ENCODE results near the gene DSCAML1. TPM values are rescaled to one million over a fixed set of nuclear protein-coding genes. Genes with fewer than 3 reads are reported as not detected.

Gene DSCAML1
- total and polyA plus RNA-seq, 3 donors from 2014 or later, result 1.6 to 6.1 (median 3.0) TPM

DNA sequence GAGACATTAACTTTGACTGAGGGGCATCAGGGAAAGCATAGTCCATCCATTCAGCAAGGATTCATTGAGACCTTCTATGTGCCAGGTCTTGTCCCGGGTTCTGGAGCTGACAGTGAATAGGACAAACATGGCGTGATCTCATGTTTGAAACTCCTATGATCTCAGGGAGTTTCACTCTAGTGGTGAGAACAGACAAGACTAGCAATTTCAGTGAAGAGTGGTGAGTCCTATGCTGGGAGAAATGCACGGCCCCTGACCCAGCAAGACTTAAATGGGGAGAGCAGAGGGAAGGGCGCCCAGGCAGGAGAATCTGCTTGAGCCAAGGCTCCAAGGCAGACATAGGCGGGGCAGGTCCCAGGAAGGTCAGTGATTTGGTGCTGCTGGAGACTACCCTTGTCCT is 313.6 kb downstream of the DSCAML1 start:
- DNase-seq, result no peak
- Histone ChIP-seq H3K27ac (no peak overlapping the region), H3K4me3 (no peak overlapping the region), H3K36me3 (ENCODE audit: low read depth, missing control alignments) (no peaks in the 10 kb centered on the region), H3K27me3 (no peaks in the 10 kb centered on the region), H3K9me3 (no peaks in the 10 kb centered on the region), H3K4me1 (no peaks in the 10 kb centered on the region)
- intact Hi-C loops (cut with DNase I; ENCODE audit: low total_unique reads), result no loop called here
- 92% methylated on average over 5 of the region's 5 CpGs for WGBS, 2 donors
- TF ChIP-seq, protein P1, sequence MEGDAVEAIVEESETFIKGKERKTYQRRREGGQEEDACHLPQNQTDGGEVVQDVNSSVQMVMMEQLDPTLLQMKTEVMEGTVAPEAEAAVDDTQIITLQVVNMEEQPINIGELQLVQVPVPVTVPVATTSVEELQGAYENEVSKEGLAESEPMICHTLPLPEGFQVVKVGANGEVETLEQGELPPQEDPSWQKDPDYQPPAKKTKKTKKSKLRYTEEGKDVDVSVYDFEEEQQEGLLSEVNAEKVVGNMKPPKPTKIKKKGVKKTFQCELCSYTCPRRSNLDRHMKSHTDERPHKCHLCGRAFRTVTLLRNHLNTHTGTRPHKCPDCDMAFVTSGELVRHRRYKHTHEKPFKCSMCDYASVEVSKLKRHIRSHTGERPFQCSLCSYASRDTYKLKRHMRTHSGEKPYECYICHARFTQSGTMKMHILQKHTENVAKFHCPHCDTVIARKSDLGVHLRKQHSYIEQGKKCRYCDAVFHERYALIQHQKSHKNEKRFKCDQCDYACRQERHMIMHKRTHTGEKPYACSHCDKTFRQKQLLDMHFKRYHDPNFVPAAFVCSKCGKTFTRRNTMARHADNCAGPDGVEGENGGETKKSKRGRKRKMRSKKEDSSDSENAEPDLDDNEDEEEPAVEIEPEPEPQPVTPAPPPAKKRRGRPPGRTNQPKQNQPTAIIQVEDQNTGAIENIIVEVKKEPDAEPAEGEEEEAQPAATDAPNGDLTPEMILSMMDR (IDR thresholded peaks at IDR 0.05), result no peak
- no peak for TF ChIP-seq POLR2A (IDR thresholded peaks at IDR 0.05)

DNA sequence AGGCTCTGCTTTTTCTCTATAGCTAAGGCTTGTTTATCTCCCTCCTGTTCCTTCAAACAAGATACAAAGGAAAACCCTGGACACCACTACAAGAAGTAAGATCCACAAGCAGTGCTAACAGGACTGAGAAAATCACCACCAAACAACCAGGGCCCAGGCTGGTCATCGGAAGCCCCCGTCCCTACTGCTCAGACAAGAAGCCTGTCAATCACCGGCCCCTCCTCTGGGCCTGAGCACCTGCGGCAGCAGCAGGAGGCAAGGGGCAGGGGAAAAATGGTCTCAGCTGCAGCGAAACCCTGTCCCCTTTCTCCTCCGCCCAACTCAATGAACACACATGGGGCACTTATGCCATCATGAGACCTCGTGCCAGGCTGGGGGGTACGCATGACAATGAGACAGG is 314.1 kb downstream of the DSCAML1 start:
- intact Hi-C loops (cut with DNase I; ENCODE audit: low total_unique reads), result no loop called here
- no peak for DNase-seq
- 78 to 85% methylated on average over 5 to 8 of the region's 8 CpGs for WGBS, 2 donors
- H3K4me3 ChIP-seq, result no peak overlapping the region
- H3K27me3 ChIP-seq, result no peaks in the 10 kb centered on the region
- H3K27ac ChIP-seq, result no peak overlapping the region
- H3K9me3 ChIP-seq, result no peaks in the 10 kb centered on the region
- no peaks in the 10 kb centered on the region for H3K36me3 ChIP-seq (ENCODE audit: low read depth, missing control alignments)
- TF ChIP-seq, protein P1 (IDR thresholded peaks at IDR 0.05), result no peak
- TF ChIP-seq POLR2A (IDR thresholded peaks at IDR 0.05), result no peak
- H3K4me1 ChIP-seq, result no peaks in the 10 kb centered on the region

DNA sequence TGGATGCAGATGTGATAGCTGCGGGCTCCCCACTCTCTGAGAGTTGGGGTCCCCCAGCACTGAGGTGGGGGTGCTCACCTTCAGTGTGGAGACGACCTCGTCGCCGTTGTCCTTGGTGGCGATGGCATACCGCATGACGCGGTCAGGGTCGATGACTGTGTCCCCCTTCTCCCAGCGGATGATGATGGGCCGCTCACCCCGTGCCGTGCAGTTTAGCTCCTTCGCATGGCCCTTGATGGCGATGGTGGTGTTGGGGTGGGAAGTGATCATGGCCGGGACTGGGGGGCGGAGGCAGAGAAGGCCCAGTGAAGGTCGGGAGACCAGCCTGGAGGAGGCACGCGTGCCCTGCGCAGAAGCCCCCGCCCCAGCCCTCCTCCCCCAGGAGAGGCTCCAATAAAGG is 315.1 kb downstream of the DSCAML1 start:
- TF ChIP-seq POLR2A (IDR thresholded peaks at IDR 0.05), result no peak
- TF ChIP-seq, protein P1 (IDR thresholded peaks at IDR 0.05), result no peak
- intact Hi-C loops (cut with DNase I; ENCODE audit: low total_unique reads), result no loop called here

DNA sequence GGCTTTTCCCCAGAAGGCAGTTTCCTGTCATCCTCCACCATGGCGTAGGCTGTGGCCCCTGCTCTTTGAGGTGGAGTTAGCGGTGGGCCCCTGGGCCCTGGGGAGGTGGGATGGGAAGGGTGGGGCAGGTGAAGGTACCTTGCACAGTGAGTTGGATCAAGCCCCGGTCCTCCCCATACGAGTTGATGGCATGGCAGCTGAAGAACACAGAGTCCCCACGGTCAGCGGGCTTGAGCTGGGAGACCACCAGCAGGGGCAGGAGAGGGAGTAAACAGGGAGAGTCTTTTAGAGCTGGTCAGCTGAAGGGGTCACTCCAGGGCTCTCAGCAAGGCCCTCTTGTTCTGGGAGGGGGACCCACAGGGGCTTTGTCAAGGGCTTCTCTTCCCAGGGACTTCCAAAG is 316.0 kb downstream of the DSCAML1 start:
- H3K4me1 ChIP-seq, result no peaks in the 10 kb centered on the region
- H3K9me3 ChIP-seq, result no peaks in the 10 kb centered on the region
- WGBS, 2 donors, result 92 to 95% methylated on average over 5 to 6 of the region's 6 CpGs
- DNase-seq, result no peak
- intact Hi-C loops (cut with DNase I; ENCODE audit: low total_unique reads), result no loop called here
- no peak for TF ChIP-seq POLR2A (IDR thresholded peaks at IDR 0.05)
- TF ChIP-seq, protein P1 (IDR thresholded peaks at IDR 0.05), result no peak
- no peaks in the 10 kb centered on the region for H3K27me3 ChIP-seq
- H3K27ac ChIP-seq, result no peak overlapping the region
- no peaks in the 10 kb centered on the region for H3K36me3 ChIP-seq (ENCODE audit: low read depth, missing control alignments)
- no peak overlapping the region for H3K4me3 ChIP-seq

More for the DNA sequence above, 315.1 kb downstream of the DSCAML1 start:
- H3K27me3 ChIP-seq, result no peaks in the 10 kb centered on the region
- no peaks in the 10 kb centered on the region for H3K4me1 ChIP-seq
- DNase-seq, result no peak
- no peak overlapping the region for H3K27ac ChIP-seq
- no peaks in the 10 kb centered on the region for H3K9me3 ChIP-seq
- no peak overlapping the region for H3K4me3 ChIP-seq
- WGBS, 2 donors, result 95% methylated on average over 22 to 23 of the region's 23 CpGs
- no peaks in the 10 kb centered on the region for H3K36me3 ChIP-seq (ENCODE audit: low read depth, missing control alignments)

DNA sequence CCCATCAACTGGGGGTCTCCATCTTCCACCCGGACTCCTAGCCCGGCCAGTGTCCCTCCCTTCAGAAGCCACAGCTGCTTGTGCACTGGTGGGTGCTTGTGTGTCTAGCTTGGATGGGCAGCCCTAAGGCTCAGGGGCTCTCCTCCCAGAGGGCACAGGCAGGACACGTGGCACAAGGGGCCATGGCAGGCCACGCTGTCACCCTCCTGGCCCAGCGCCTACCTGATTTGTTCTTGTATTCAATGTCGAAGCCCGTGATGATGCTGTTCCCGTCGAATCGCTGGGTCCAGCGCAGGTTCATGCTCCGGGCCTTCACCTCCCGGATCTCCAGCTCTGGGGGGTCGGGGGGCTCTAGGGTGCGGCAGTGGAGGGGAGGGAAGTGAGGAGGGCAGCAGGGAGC is 316.8 kb downstream of the DSCAML1 start:
- 95 to 98% methylated on average over 8 to 15 of the region's 15 CpGs for WGBS, 2 donors
- intact Hi-C loops (cut with DNase I; ENCODE audit: low total_unique reads), result no loop called here

More for the DNA sequence above, 316.8 kb downstream of the DSCAML1 start:
- H3K9me3 ChIP-seq, result no peaks in the 10 kb centered on the region
- no peak overlapping the region for H3K4me3 ChIP-seq
- no peaks in the 10 kb centered on the region for H3K36me3 ChIP-seq (ENCODE audit: low read depth, missing control alignments)
- no peak for DNase-seq
- no peaks in the 10 kb centered on the region for H3K4me1 ChIP-seq
- no peak overlapping the region for H3K27ac ChIP-seq
- H3K27me3 ChIP-seq, result no peaks in the 10 kb centered on the region
- TF ChIP-seq, protein P1 (IDR thresholded peaks at IDR 0.05), result no peak
- no peak for TF ChIP-seq POLR2A (IDR thresholded peaks at IDR 0.05)

Data from testis (tissue), 3 donors.